Measurements from ENCODE around the gene KIAA1755.
A peak's percentile ranks its signal among the peaks of the same experiment; 100 is the strongest.

Gene KIAA1755

GRCh38 chr20:38177201-38177600 is 83.3 kb downstream of the KIAA1755 start:
- DNase-seq = no peak

GRCh38 chr20:38175304-38176180 is 85.0 kb downstream of the KIAA1755 start:
- no peak for DNase-seq

- no peak for DNase-seq
Measured at GRCh38 chr20:38173237-38174156, 87.0 kb downstream of the KIAA1755 start.

GRCh38 chr20:38172408-38172807 is 88.1 kb downstream of the KIAA1755 start:
- DNase-seq = no peak

GRCh38 chr20:38171675-38172043 is 88.9 kb downstream of the KIAA1755 start:
- DNase-seq = no peak

- no peak for DNase-seq
Measured at GRCh38 chr20:38170826-38171674, 89.5 kb downstream of the KIAA1755 start.

- DNase-seq = no peak
Measured at GRCh38 chr20:38170219-38170825, 90.2 kb downstream of the KIAA1755 start.

- no peak for DNase-seq
Measured at GRCh38 chr20:38169636-38170193, 90.8 kb downstream of the KIAA1755 start.

GRCh38 chr20:38168791-38169589 is 91.5 kb downstream of the KIAA1755 start:
- no peak for DNase-seq

- peak; percentile 11 for DNase-seq
Measured at GRCh38 chr20:38167851-38168760, 92.4 kb downstream of the KIAA1755 start.

- no peak for DNase-seq
Measured at GRCh38 chr20:38167328-38167850, 93.1 kb downstream of the KIAA1755 start.

GRCh38 chr20:38166703-38167233 is 93.8 kb downstream of the KIAA1755 start:
- no peak for DNase-seq

GRCh38 chr20:38165966-38166702 is 94.4 kb downstream of the KIAA1755 start:
- no peak for DNase-seq

- DNase-seq = peak; percentile 44
Measured at GRCh38 chr20:38165089-38165965, 95.2 kb downstream of the KIAA1755 start, which contains the start of gene TGM2. Gene TGM2, minus strand, starts transcription at chr20:38165270. Its CDS starts 72 bp downstream, at chr20:38165198.

- DNase-seq = no peak
Measured at GRCh38 chr20:38164624-38165088, 95.9 kb downstream of the KIAA1755 start.

- DNase-seq = no peak
Measured at GRCh38 chr20:38164069-38164468, 96.5 kb downstream of the KIAA1755 start.

Data from CD4-positive, alpha-beta T cell treated with Interleukin-17A for 1 hour (primary cell).